Loucy (cell line): ENCODE measurements around the gene SUFU.

Source experiments
- CTCF ChIP-seq: fragments of 200-600 bp; sonication (generic); conservative IDR thresholded peaks from 2 replicates; pipeline ENCODE4 v1.5.1; 2014; ENCODE audit warnings: mild to moderate bottlenecking, antibody characterized with exemption, low read length
- EZH2phosphoT487 ChIP-seq: fragments of 200-600 bp; IDR thresholded peaks from 2 replicates; pipeline ENCODE4 v1.6.1; 2018; ENCODE audit warnings: antibody characterized with exemption, mild to moderate bottlenecking, moderate library complexity, borderline replicate concordance

- TF ChIP-seq CTCF (no peak), EZH2phosphoT487 (no peak)
Measured at GRCh38 chr10:102599565-102600327, 96.0 kb downstream of the SUFU start.
